ENCODE results near the gene HES4. TPM values are rescaled to one million over a fixed set of nuclear protein-coding genes. Genes with fewer than 3 reads are reported as not detected.

HES4 gene
- total RNA-seq, 1 donor from 2014 or later, result 149 TPM

GRCh38 chr1:971751-972506 lies 28.0 kb downstream of the HES4 start:
- Histone ChIP-seq H3K27ac (ENCODE audit: low read depth, low read length) (no peak overlapping the region), H3K4me1 (ENCODE audit: insufficient read depth, low read length) (peaks cover 7% of the 10 kb centered on the region), H3K4me2 (ENCODE audit: low read length) (no peak overlapping the region), H3K9ac (ENCODE audit: low read length) (no peak overlapping the region), H3K27me3 (ENCODE audit: insufficient read depth, low read length) (no peaks in the 10 kb centered on the region), H4K20me1 (ENCODE audit: insufficient read depth, low read length) (peaks cover 6% of the 10 kb centered on the region), H3K79me2 (ENCODE audit: insufficient read depth, low read length) (no peaks in the 10 kb centered on the region), H3K4me3 (ENCODE audit: insufficient read depth, low read depth, low read length) (no peak overlapping the region), H2AFZ (ENCODE audit: low read depth, low read length) (no peak overlapping the region), H3K36me3 (ENCODE audit: insufficient read depth, low read length) (no peaks in the 10 kb centered on the region), H3K9me3 (ENCODE audit: insufficient read depth, low read depth, low read length) (no peaks in the 10 kb centered on the region)
- no peak for TF ChIP-seq EZH2 (IDR thresholded peaks at IDR 0.05; ENCODE audit: insufficient read depth, low read length)
- TF ChIP-seq, protein P1, sequence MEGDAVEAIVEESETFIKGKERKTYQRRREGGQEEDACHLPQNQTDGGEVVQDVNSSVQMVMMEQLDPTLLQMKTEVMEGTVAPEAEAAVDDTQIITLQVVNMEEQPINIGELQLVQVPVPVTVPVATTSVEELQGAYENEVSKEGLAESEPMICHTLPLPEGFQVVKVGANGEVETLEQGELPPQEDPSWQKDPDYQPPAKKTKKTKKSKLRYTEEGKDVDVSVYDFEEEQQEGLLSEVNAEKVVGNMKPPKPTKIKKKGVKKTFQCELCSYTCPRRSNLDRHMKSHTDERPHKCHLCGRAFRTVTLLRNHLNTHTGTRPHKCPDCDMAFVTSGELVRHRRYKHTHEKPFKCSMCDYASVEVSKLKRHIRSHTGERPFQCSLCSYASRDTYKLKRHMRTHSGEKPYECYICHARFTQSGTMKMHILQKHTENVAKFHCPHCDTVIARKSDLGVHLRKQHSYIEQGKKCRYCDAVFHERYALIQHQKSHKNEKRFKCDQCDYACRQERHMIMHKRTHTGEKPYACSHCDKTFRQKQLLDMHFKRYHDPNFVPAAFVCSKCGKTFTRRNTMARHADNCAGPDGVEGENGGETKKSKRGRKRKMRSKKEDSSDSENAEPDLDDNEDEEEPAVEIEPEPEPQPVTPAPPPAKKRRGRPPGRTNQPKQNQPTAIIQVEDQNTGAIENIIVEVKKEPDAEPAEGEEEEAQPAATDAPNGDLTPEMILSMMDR (IDR thresholded peaks at IDR 0.05; ENCODE audit: insufficient read depth, low read depth, low read length), result no peak
- no peak for FAIRE-seq
- Mint-ChIP-seq H3K9me3 (ENCODE audit: unreplicated experiment) (no peaks in the 10 kb centered on the region), H3K27ac (ENCODE audit: unreplicated experiment) (no peak overlapping the region), H3K4me1 (ENCODE audit: low read depth, unreplicated experiment) (no peaks in the 10 kb centered on the region), H3K36me3 (ENCODE audit: low read depth, unreplicated experiment) (peaks cover 5% of the 10 kb centered on the region), H3K27me3 (ENCODE audit: low read depth, unreplicated experiment) (peaks cover 23% of the 10 kb centered on the region), H3K4me3 (ENCODE audit: unreplicated experiment) (no peak overlapping the region)
- no peak for DNase-seq (ENCODE audit: low read depth)

DNA sequence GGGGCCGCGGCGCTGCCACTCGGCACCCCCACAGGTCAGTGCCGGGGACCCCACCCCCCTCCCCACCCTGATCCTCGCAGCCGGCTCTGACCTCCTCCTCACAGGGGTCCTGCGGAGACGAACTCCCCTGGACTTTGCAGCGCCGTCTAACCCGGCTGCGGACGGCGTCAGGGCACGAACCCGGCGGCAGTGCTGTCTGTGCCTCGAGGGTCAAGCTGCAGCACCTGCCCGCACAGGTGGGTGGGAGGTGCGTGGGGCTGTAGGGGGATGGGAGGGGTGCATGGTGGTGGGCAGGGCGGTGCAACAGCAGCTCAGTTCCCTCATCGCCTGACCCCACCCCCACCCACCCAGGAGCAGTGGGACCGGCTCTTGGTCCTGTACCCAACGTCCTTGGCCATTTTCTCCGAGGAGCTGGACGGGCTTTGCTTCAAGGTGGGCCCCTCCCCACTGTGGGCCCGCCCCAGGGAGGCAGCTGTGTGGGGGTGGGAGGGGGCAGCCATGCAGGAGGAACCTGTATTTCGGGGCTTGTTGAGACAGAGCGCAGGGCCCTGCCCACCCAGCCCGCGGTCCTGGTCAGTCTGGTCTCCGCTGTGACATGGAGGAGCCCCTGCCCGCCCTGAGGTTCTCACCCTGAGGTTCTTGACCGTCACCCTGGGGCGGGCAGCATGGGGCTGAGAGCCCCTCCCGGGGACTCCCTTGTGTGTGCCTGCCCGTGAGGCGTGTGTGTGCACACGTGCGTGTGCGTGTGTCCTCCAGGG lies 28.7 kb downstream of the HES4 start:
- Histone ChIP-seq H3K9ac (ENCODE audit: low read length) (no peak overlapping the region), H3K9me3 (ENCODE audit: insufficient read depth, low read depth, low read length) (no peaks in the 10 kb centered on the region), H3K4me3 (ENCODE audit: insufficient read depth, low read depth, low read length) (no peak overlapping the region), H3K36me3 (ENCODE audit: insufficient read depth, low read length) (no peaks in the 10 kb centered on the region), H3K4me1 (ENCODE audit: insufficient read depth, low read length) (peaks cover 15% of the 10 kb centered on the region), H3K4me2 (ENCODE audit: low read length) (no peak overlapping the region), H4K20me1 (ENCODE audit: insufficient read depth, low read length) (peaks cover 6% of the 10 kb centered on the region), H3K27ac (ENCODE audit: low read depth, low read length) (no peak overlapping the region), H3K27me3 (ENCODE audit: insufficient read depth, low read length) (no peaks in the 10 kb centered on the region), H2AFZ (ENCODE audit: low read depth, low read length) (no peak overlapping the region), H3K79me2 (ENCODE audit: insufficient read depth, low read length) (no peaks in the 10 kb centered on the region)
- DNase-seq (ENCODE audit: low read depth) (no peak), FAIRE-seq (no peak)
- H3K4me3 Mint-ChIP-seq (ENCODE audit: unreplicated experiment), result no peak overlapping the region
- H3K27me3 Mint-ChIP-seq (ENCODE audit: low read depth, unreplicated experiment), result peaks cover 23% of the 10 kb centered on the region
- H3K4me1 Mint-ChIP-seq (ENCODE audit: low read depth, unreplicated experiment), result no peaks in the 10 kb centered on the region
- no peak for TF ChIP-seq EZH2 (IDR thresholded peaks at IDR 0.05; ENCODE audit: insufficient read depth, low read length)
- TF ChIP-seq, protein P1 (IDR thresholded peaks at IDR 0.05; ENCODE audit: insufficient read depth, low read depth, low read length), result no peak
- no peaks in the 10 kb centered on the region for H3K9me3 Mint-ChIP-seq (ENCODE audit: unreplicated experiment)
- H3K36me3 Mint-ChIP-seq (ENCODE audit: low read depth, unreplicated experiment), result peaks cover 5% of the 10 kb centered on the region
- no peak overlapping the region for H3K27ac Mint-ChIP-seq (ENCODE audit: unreplicated experiment)
